Inferior parietal cortex (tissue), 1 donor: ENCODE data around the gene PTPRN2.

Experiments
- DNase-seq: peaks from one replicate; pipeline ENCODE4 v3.0.0-alpha.2; 2016; ENCODE audit errors: extremely low spot score

Gene PTPRN2

GRCh38 chr7:157719705-157720655 is 867.6 kb downstream of the PTPRN2 start:
- DNase-seq = no peak

- DNase-seq = no peak
Observed at GRCh38 chr7:157719008-157719682, 868.5 kb downstream of the PTPRN2 start.

GRCh38 chr7:157718303-157719007 is 869.2 kb downstream of the PTPRN2 start:
- DNase-seq = no peak

GRCh38 chr7:157717211-157718174 is 870.1 kb downstream of the PTPRN2 start:
- DNase-seq = no peak

GRCh38 chr7:157715938-157716280 is 871.7 kb downstream of the PTPRN2 start:
- no peak for DNase-seq

- no peak for DNase-seq
Observed at GRCh38 chr7:157715071-157715937, 872.3 kb downstream of the PTPRN2 start.

- no peak for DNase-seq
Observed at GRCh38 chr7:157714166-157715070, 873.2 kb downstream of the PTPRN2 start.

GRCh38 chr7:157713591-157713990 is 874.0 kb downstream of the PTPRN2 start:
- no peak for DNase-seq

GRCh38 chr7:157712666-157713235 is 874.9 kb downstream of the PTPRN2 start:
- no peak for DNase-seq

GRCh38 chr7:157711353-157711888 is 876.2 kb downstream of the PTPRN2 start:
- DNase-seq = no peak

GRCh38 chr7:157710396-157710795 is 877.2 kb downstream of the PTPRN2 start:
- DNase-seq = no peak

GRCh38 chr7:157709531-157710251 is 877.9 kb downstream of the PTPRN2 start:
- DNase-seq = no peak

GRCh38 chr7:157708919-157709295 is 878.7 kb downstream of the PTPRN2 start:
- no peak for DNase-seq

GRCh38 chr7:157707983-157708918 is 879.4 kb downstream of the PTPRN2 start:
- no peak for DNase-seq

GRCh38 chr7:157704365-157704764 is 883.3 kb downstream of the PTPRN2 start:
- DNase-seq = no peak

- DNase-seq = no peak
Observed at GRCh38 chr7:157703534-157704195, 884.0 kb downstream of the PTPRN2 start.
